Stimulated activated CD8-positive, alpha-beta memory T cell treated with anti-CD3 and anti-CD28 coated beads, Interleukin-12 subunit alpha, Interleukin-12 subunit beta, amount 100 ng/mL, for 4 hours (primary cell): ENCODE results near the gene NRG3.

Experiments
- DNase-seq: peaks from one replicate; pipeline ENCODE4 v3.0.0-alpha.2; 2020; ENCODE audit warnings: low read depth

The NRG3 gene

GRCh38 chr10:82213784-82214183, 338.8 kb downstream of the NRG3 start:
- DNase-seq = no peak

DNA sequence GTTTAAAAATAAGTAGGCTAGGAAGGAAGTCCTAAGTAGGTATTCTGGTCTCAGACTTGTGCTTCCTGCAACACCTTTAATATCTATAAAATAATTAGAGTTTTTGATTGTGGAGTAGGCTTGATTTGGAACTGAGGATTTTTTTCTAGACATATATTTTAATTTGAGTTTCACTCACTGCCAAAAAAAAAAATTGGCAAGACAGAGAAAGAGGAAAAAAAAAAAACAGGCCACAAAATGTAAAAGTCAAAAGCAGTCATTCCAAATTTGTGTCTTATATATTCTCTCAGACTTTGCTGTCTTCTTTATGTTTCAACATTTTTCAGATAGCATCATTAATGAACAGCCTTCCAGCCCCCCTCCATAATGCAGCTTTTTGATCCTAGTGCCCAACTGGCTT, 346.1 kb downstream of the NRG3 start:
- no peak for DNase-seq

GRCh38 chr10:82221601-82222149, 346.7 kb downstream of the NRG3 start:
- DNase-seq = no peak

- no peak for DNase-seq
These were observed 353.7 kb downstream of the NRG3 start for GRCh38 chr10:82228701-82229100.

- no peak for DNase-seq
These were observed 359.2 kb downstream of the NRG3 start for GRCh38 chr10:82234173-82234572.

DNA sequence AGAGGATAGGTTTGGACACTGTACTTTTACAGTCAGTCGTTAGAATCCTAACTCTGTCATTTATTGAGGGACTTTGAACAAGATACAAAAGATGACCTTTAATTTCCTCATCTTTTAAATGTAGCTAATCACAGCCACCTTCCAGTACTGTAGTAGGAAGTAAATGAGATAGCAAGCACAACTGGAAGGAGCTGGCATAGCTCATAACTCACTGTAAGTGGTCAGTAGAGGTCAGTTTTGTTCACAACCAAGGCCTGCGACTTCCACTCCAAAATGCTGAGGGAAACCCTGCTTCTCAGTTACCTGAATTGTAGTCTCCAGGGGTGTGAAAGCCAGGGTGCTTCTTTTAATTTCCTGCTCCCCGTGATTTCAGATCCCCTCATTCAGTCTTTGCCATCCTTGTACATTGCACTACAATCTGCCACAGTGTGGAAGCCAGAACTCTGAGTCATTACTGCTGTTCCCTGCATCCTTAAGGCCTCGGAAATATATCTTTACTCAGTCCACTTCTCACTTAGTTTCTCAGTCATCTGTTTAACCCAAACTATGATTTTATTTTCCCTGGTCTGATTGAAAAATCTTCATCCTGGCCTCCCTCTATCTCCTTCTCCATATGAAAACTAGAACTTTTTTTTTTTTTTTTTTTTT, 361.2 kb downstream of the NRG3 start:
- DNase-seq = no peak

DNA sequence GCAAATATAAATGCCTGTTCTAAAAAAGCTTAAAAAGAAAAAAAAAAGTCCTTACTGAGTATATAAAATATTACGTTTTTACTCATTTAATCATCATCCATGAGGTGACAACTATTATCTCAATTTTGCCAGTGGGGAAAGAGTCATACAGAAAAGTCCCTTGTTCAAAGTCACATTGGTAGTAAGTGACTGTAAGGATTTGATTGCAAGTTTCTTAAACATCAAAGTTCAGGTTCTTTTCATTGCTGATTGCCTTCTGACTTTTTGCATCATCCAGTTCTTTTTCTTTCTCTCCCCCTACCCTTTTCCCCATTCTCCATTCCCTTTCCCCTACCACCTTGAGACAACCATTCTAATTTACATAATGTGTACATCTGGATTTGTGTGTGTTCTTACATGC, 363.3 kb downstream of the NRG3 start:
- DNase-seq = no peak

GRCh38 chr10:82240408-82240807, 365.4 kb downstream of the NRG3 start:
- DNase-seq = no peak

GRCh38 chr10:82242778-82243177, 367.8 kb downstream of the NRG3 start:
- no peak for DNase-seq

DNA sequence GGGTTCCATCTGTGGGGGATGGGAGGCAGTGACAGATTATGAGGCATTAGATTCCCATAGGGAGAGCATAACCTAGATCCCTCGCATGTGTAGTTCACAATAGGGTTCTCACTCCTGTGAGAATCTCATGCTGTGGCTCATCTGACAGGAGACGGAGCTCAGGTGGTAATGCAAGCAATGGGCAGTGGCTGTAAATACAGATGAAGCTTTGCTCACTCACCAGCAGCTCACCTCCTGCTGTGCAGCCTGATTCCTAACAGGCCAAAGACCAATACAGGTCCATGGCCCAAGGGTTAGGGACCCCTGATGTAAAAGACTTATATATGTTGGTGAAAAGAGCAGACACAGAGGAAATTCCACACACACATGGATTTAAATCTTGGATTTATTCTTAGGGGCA, 370.2 kb downstream of the NRG3 start:
- DNase-seq = no peak

GRCh38 chr10:82245906-82246560, 371.0 kb downstream of the NRG3 start:
- DNase-seq = no peak

DNA sequence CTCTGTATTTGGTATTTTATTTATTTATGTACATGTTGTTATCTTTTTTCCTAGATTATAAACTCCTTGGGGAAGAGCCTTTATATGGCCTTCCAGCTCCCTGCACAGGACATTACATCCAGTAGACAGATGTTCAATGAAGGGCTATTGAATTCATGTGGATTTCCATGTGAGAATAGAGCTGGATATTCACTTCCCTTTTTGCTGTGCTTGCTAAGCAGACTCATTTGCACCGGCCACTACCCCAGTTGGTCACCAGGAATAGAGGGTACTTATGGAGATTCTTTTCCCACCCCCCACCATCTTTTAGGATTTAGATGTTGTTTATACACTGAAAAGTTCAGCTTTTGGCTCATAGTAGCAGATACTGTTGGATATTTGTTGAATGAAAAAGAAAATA, 374.1 kb downstream of the NRG3 start:
- no peak for DNase-seq

- no peak for DNase-seq
These were observed 376.4 kb downstream of the NRG3 start for GRCh38 chr10:82251222-82251906.

DNA sequence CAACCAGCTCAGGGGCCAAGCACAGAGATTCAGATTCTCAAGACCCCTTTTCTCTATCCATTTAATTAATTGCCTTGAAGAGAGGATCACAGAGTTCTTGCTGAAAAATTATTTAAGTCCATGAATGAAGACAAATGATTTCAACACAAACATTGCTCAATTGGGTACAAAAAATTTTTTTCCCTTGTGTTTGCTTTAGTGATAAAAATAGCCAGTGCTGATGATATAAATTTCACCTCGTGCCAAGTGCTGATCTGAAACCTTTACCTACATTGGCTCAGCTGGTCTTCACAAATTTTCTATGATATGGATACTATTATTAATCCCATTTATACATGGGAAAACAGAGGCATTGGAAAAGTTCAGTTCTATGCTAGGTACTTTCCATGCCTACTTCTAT, 377.1 kb downstream of the NRG3 start:
- no peak for DNase-seq

- DNase-seq = no peak
These were observed 379.2 kb downstream of the NRG3 start for GRCh38 chr10:82254237-82254636.

DNA sequence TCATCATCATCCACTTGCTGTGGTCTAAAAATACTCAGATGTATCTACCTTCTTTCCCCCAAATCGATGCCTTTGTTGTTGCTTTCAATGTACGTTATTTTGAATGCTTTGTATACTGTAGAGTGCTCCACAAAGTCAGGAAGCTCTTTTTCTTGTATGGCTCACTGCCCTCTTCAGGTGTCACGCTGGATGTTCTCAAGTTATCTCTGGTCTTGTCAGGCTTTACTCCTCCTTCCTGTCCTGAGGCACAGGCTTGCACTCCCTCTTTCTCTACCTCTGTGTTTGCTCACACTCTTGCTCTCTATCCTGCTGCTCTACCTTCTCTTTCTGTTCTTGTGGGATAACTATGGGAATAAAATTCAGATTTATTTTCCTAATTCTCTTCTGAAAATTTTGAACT, 381.3 kb downstream of the NRG3 start:
- no peak for DNase-seq

DNA sequence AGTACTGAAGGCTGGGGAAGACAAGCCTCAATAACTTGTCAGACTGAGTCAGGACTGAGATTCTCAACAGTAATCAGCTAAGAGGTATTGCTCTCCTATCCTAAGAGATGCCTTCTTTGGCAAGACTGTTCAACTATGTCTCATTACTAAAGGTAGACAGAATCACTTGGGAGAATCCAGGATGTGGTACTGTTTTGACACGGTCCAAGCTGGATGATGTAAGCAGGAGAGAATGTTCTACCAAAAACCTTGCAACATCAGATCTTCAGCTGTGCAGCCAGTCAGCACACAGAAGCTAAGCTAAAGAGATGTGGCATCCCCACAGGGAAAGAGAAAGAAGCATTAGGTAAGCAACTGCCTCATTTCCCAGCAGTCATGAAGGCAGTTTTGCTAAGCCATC, 391.4 kb downstream of the NRG3 start:
- no peak for DNase-seq

GRCh38 chr10:82267014-82267413, 392.0 kb downstream of the NRG3 start:
- no peak for DNase-seq

- DNase-seq = no peak
These were observed 392.5 kb downstream of the NRG3 start for GRCh38 chr10:82267465-82267864.

DNA sequence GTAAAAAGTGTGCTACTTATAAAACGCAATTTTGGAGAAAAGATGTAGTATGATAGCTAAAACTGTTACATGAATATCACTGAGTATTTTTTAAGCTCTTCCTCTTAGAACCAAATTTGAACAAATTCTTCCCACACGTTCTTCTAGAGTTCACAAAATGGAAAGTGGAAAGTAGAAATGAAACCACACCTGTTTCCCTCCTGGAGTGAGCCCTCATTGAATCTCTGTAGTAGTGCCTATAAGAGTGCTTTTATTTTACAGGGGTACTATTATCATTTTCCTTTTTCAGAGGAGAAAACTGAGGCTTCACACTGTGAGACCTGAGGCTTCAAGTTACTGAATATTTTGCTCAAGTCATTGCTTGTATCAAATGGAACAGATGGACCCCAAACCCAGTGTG, 393.0 kb downstream of the NRG3 start:
- DNase-seq = no peak

DNA sequence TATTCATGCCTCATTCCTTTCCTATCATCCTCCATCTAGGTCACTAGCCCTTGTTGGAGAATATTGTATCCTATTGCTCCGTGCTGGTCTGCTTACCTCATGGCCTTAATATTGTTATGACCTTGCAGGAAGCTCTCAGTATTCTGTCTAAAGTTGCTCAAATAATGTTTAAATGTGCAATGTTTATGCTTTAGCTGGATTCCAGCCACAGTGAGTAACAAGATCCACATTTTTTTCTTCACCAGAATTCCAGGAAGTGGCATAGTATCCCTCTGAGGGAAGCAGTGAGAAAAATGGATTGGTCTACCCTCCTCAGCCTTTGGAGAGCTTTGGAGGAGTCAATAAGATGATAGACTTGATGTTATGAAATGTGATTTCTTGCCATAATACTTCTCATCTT, 402.6 kb downstream of the NRG3 start:
- DNase-seq = no peak

- DNase-seq = no peak
These were observed 403.6 kb downstream of the NRG3 start for GRCh38 chr10:82278401-82279182.
